ENCODE data around the gene ASIC2. TPM values are rescaled to one million over a fixed set of nuclear protein-coding genes. Genes with fewer than 3 reads are reported as not detected.

ASIC2 gene
- total and polyA plus RNA-seq, 5 donors: not detected

DNA sequence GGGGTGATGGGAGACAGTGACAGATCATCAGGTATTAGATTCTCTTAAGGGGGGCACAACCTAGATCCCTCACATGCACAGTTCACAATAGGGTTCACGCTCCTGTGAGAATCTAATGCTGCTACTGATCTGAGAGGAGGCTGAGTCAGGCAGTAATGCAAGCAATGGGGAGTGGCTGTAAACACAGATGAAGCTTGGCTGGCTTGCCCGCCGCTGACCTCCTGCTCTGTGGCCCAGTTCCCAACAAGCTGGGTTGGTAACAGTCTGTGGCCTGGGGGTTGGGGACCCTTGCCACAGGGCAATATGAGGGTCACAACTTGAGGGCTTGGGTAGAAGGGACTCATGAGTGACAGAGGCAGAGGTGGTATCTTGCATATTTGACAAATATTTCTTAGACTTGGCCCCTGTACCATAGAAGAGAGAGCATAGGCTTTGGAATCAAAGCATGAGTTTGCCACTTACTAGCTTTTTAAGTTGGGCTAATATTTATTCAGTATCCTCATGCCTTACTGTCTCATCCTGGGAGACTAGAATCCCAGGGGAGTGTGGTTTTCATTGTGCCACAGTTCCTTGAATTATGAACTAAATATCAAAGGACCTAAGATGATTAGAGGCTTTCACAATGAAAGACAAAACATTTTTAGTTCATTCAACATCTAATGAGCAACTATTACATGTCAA is 168.1 kb downstream of the ASIC2 start:
- WGBS: 70% methylated on average over 3 of the region's 3 CpGs
- intact Hi-C loops (cut with DNase I): no loop called here

DNA sequence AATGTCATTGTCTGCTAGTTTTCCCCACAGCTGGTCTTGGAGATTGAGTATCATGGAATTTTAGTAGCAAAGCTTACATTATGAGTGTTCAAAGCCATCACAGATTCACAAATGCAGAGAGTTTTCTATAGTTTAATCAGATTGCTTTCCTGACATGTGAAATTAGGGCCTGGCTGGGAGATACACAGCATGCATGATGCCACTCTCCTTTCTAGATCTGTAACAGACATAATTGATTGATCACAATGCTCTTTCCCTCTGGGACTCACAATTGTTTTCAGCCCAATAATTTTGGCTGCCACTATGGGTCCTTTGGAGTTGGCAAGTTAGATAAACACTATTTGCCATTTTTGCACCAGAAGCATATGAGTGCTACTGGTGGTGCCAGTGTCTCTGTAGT is 168.9 kb downstream of the ASIC2 start:
- no peak for DNase-seq
- no peak for ATAC-seq
- H3K4me1 ChIP-seq (ENCODE audit: control insufficient read depth, insufficient read depth, low read length): no peaks in the 10 kb centered on the region
- no peak overlapping the region for H3K27ac ChIP-seq (ENCODE audit: low read length)
- H3K9me3 ChIP-seq (ENCODE audit: control insufficient read depth, low read length): no peaks in the 10 kb centered on the region
- no peaks in the 10 kb centered on the region for H3K27me3 ChIP-seq (ENCODE audit: control insufficient read depth, insufficient read depth)
- intact Hi-C loops (cut with DNase I): no loop called here
- H3K4me3 ChIP-seq (ENCODE audit: low read length): no peak overlapping the region

More for the DNA sequence above, 168.1 kb downstream of the ASIC2 start:
- ATAC-seq (no peak), DNase-seq (no peak)
- Histone ChIP-seq H3K27me3 (ENCODE audit: control insufficient read depth, insufficient read depth) (no peaks in the 10 kb centered on the region), H3K4me1 (ENCODE audit: control insufficient read depth, insufficient read depth, low read length) (no peaks in the 10 kb centered on the region), H3K27ac (ENCODE audit: low read length) (no peak overlapping the region), H3K9me3 (ENCODE audit: control insufficient read depth, low read length) (no peaks in the 10 kb centered on the region), H3K4me3 (ENCODE audit: low read length) (no peak overlapping the region)

DNA sequence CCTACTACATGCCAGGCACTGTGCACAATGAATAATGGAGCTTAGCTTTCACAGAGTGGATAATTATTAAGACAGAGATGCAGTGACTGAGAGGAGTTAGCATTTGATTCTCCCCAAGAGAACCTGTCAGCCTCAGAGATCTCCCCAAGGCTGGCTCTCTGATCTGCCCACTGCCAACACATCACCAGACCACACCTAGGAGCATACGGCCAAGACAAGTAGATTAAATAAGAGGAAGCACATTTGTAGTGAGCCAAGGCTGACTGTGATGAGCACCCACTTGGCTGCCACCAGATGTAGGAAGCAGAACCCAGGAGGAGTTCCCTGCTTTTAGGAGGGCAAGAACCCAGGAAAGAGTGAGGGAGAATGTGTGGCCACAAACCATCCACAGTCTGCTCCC is 171.3 kb downstream of the ASIC2 start:
- WGBS: 45% methylated on average over 1 of the region's 1 CpG
- H3K27me3 ChIP-seq (ENCODE audit: control insufficient read depth, insufficient read depth): no peaks in the 10 kb centered on the region
- no peak overlapping the region for H3K4me3 ChIP-seq (ENCODE audit: low read length)
- no peaks in the 10 kb centered on the region for H3K9me3 ChIP-seq (ENCODE audit: control insufficient read depth, low read length)
- DNase-seq (no peak), ATAC-seq (no peak)
- intact Hi-C loops (cut with DNase I): no loop called here
- no peak overlapping the region for H3K27ac ChIP-seq (ENCODE audit: low read length)
- H3K4me1 ChIP-seq (ENCODE audit: control insufficient read depth, insufficient read depth, low read length): no peaks in the 10 kb centered on the region

DNA sequence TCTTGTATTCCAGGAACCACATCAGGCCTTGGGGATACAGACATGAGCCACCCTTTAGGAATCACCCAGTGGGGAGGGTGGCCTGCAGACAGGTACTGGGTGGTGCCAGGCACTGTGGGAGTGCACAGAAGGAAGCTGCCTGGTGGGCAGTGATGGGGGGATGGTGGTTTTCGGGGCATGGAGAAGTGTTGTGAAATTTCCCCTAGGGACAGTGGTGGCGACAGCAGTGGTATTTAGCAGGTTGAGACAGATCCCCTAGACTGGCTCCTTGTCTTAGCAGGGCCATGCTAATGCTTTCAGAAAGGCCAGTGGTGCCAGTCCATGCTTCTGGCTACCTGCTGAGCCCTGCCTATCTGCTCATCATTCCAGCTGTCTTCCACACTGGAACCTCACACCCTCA is 171.8 kb downstream of the ASIC2 start:
- intact Hi-C loops (cut with DNase I): no loop called here
- Histone ChIP-seq H3K27ac (ENCODE audit: low read length) (no peak overlapping the region), H3K4me1 (ENCODE audit: control insufficient read depth, insufficient read depth, low read length) (no peaks in the 10 kb centered on the region), H3K9me3 (ENCODE audit: control insufficient read depth, low read length) (no peaks in the 10 kb centered on the region), H3K4me3 (ENCODE audit: low read length) (no peak overlapping the region), H3K27me3 (ENCODE audit: control insufficient read depth, insufficient read depth) (no peaks in the 10 kb centered on the region)
- ATAC-seq: no peak
- no peak for DNase-seq
- 66% methylated on average over 2 of the region's 2 CpGs for WGBS

DNA sequence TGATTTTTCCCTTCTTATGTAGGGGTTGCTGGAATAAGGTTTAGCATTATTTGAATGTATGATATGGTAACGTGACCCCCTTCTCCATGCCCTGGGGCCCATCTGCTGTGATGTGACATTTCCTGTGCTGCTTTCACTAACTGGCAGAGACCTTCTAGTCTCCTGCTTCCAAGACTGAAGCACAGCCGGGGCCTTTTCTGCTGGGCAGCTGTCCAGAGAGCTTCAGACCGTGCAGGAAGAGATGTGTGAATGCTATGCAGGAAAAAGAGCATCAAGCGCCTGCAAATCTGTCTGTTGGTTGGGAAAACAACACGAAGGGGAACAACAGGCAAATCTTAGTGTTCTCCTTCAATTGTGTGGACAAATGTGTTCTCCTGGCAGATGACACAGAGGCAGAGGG is 173.0 kb downstream of the ASIC2 start:
- no peak overlapping the region for H3K4me3 ChIP-seq (ENCODE audit: low read length)
- H3K27me3 ChIP-seq (ENCODE audit: control insufficient read depth, insufficient read depth): no peaks in the 10 kb centered on the region
- WGBS: 24% methylated on average over 5 of the region's 5 CpGs
- no peak overlapping the region for H3K27ac ChIP-seq (ENCODE audit: low read length)
- DNase-seq (no peak), ATAC-seq (no peak)
- H3K9me3 ChIP-seq (ENCODE audit: control insufficient read depth, low read length): no peaks in the 10 kb centered on the region
- no peaks in the 10 kb centered on the region for H3K4me1 ChIP-seq (ENCODE audit: control insufficient read depth, insufficient read depth, low read length)
- intact Hi-C loops (cut with DNase I): no loop called here

DNA sequence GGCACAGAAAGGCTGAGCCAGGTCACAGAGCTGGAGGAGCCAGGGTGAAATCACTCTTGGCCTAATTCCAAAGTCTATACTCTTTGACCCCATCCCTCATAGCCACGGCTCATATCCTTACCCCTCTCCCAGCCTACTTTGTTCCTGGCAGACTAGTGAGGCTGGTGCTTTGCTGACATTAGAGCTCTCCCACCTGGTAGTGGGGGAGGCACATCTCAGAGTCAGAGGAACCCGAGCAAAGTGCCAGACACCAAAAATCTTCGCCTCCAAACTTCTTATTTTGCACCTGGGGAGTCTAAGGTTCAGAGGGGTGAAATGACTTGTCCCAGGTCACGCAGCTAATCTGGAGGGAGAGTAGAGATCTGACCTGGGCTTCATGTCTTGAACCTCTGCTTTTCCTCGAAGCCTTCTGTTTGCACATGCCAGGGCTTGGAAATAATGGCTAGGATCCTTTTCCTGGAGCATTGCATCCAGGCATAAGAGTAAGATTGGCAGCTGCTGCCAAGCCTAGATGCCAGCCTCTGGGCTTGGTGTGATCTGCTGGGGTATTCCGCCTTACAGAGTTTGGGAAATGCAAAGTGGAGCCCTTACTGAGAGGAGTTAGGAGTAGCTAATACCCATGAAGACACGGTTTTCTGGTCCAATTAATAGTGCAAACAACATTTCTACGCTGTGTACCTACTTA is 174.6 kb downstream of the ASIC2 start:
- H3K4me1 ChIP-seq (ENCODE audit: control insufficient read depth, insufficient read depth, low read length): no peaks in the 10 kb centered on the region
- DNase-seq (no peak), ATAC-seq (no peak)
- intact Hi-C loops (cut with DNase I): no loop called here
- 62% methylated on average over 8 of the region's 8 CpGs for WGBS
- H3K4me3 ChIP-seq (ENCODE audit: low read length): no peak overlapping the region
- no peaks in the 10 kb centered on the region for H3K27me3 ChIP-seq (ENCODE audit: control insufficient read depth, insufficient read depth)
- no peaks in the 10 kb centered on the region for H3K9me3 ChIP-seq (ENCODE audit: control insufficient read depth, low read length)
- H3K27ac ChIP-seq (ENCODE audit: low read length): no peak overlapping the region

DNA sequence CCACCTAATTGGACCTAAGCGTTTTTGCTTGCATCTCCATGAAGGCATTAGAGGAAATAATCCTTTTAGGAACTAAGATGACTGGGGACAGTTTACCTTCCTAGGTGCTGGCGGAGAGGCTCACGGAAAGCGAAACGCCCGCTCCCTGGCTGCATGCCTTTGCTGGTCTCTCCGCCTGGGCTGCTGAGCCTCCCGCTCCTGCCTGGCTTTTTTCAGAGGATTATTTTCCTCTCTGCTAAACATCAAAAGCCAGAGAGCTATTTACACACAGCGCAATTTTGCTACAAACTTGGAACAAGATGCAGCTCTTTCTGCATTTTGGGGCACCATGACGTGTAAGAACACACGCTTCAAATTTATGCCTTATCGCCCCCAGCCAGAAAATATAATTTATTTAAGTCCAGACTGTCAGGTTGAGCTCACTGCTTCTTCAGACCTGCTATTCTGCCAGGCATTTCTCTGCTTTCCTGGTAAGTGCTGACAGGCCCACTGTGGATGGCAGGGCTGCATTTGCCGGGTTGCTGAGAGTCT is 177.0 kb downstream of the ASIC2 start:
- intact Hi-C loops (cut with DNase I): no loop called here
- DNase-seq: no peak
- H3K4me3 ChIP-seq (ENCODE audit: low read length): no peak overlapping the region
- no peaks in the 10 kb centered on the region for H3K27me3 ChIP-seq (ENCODE audit: control insufficient read depth, insufficient read depth)
- WGBS: 70% methylated on average over 13 of the region's 13 CpGs
- no peaks in the 10 kb centered on the region for H3K9me3 ChIP-seq (ENCODE audit: control insufficient read depth, low read length)
- ATAC-seq: no peak
- no peaks in the 10 kb centered on the region for H3K4me1 ChIP-seq (ENCODE audit: control insufficient read depth, insufficient read depth, low read length)
- no peak overlapping the region for H3K27ac ChIP-seq (ENCODE audit: low read length)

DNA sequence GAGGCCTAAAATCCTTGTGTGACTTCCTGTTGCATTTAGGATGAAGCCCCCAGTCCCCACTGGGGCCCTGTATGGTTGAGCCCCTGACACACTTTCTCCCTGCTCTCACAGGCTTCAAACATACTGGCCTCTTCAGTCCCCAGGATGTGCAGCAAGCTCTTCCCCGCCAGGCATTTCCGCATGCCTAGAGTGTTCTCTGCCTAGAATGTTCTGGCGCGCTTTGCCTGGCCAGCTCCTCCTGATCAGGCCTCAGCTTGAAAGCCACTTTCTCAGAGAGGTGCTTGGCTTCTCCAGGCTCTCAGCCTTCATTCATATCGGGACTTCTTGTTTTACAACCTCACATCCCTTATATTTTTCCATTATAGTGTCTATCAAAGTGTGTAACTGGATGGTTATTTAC is 177.7 kb downstream of the ASIC2 start:
- DNase-seq (no peak), ATAC-seq (no peak)
- H3K9me3 ChIP-seq (ENCODE audit: control insufficient read depth, low read length): no peaks in the 10 kb centered on the region
- H3K27me3 ChIP-seq (ENCODE audit: control insufficient read depth, insufficient read depth): no peaks in the 10 kb centered on the region
- 68% methylated on average over 5 of the region's 5 CpGs for WGBS
- H3K4me3 ChIP-seq (ENCODE audit: low read length): no peak overlapping the region
- H3K27ac ChIP-seq (ENCODE audit: low read length): no peak overlapping the region
- H3K4me1 ChIP-seq (ENCODE audit: control insufficient read depth, insufficient read depth, low read length): no peaks in the 10 kb centered on the region
- intact Hi-C loops (cut with DNase I): no loop called here

DNA sequence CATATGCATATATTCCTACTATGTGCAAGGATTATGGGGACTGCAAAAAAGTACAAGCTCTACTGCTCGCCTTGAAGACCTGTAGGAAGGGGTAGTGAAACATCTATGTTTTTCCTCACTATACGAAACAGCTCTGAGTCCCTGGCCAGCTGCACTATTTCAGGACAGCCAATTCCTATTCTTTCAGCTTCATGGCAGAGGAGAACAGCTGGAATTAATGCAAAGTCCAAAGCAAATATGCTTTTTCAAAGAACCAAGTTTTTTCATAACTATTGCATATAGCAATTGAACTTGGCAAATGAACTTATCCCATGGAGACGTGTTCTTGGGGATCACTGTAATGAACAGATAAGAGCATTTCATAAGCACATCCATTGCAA is 179.1 kb downstream of the ASIC2 start:
- DNase-seq (no peak), ATAC-seq (no peak)
- WGBS: 50% methylated on average over 3 of the region's 3 CpGs
- Histone ChIP-seq H3K27ac (ENCODE audit: low read length) (no peak overlapping the region), H3K9me3 (ENCODE audit: control insufficient read depth, low read length) (no peaks in the 10 kb centered on the region), H3K4me1 (ENCODE audit: control insufficient read depth, insufficient read depth, low read length) (no peaks in the 10 kb centered on the region), H3K4me3 (ENCODE audit: low read length) (no peak overlapping the region), H3K27me3 (ENCODE audit: control insufficient read depth, insufficient read depth) (no peaks in the 10 kb centered on the region)
- intact Hi-C loops (cut with DNase I): no loop called here

DNA sequence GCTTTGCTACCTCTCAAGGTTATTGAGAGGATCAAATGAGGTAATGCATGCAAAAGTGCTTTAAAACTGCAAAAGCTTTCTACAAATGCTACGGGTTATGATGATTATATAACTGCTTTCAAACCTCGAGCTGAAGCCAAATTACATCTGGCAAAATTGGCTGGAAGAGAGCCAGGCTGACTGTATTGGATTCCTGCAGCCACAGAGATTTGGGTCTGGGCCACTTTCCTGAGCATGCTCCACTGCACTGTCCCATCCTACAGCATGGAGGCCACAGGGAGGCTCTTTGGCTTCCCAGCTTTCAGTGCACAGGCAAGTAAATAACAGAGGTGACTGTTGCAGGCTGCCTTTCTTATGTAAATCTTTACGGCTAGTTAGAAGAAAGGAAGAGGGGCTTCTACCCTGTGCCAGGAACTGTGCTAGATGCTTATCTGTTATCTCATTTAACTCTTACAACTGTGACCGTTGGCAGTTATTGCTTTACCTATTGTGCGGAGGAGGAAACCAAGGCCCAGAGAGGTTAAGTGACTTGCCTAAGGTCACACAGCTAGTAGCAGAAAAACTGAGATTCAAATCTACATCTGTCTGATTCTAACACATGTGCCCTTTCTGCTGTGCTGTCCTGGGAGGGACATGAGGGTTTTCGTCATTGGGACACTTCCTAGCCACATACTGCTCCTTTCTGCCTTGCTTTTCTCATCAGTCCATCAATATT is 179.7 kb downstream of the ASIC2 start:
- WGBS: 48% methylated on average over 6 of the region's 6 CpGs
- no peak for DNase-seq
- no peak overlapping the region for H3K27ac ChIP-seq (ENCODE audit: low read length)
- H3K4me3 ChIP-seq (ENCODE audit: low read length): no peak overlapping the region
- intact Hi-C loops (cut with DNase I): no loop called here
- H3K4me1 ChIP-seq (ENCODE audit: control insufficient read depth, insufficient read depth, low read length): no peaks in the 10 kb centered on the region
- ATAC-seq: no peak
- H3K9me3 ChIP-seq (ENCODE audit: control insufficient read depth, low read length): no peaks in the 10 kb centered on the region
- H3K27me3 ChIP-seq (ENCODE audit: control insufficient read depth, insufficient read depth): no peaks in the 10 kb centered on the region

DNA sequence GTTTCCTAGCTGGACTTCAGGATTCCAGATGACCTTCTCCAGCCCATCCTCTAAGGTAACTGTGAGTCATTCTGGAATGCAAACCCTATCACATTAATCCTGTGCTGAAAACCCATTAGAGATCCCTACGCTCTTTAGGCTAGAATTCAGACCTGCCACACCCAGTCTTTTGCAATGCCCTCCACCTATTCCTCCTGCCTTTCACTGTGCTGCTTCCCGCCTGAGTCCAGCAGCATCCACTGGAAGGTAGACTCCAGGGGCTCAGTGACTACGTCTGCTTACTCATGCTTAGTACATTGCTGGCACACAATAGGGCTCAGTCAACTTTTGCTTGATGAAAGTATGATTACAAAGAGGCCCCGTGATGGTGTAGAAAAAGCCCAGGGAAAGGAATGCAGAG is 180.3 kb downstream of the ASIC2 start:
- Histone ChIP-seq H3K4me1 (ENCODE audit: control insufficient read depth, insufficient read depth, low read length) (no peaks in the 10 kb centered on the region), H3K9me3 (ENCODE audit: control insufficient read depth, low read length) (no peaks in the 10 kb centered on the region), H3K27ac (ENCODE audit: low read length) (no peak overlapping the region), H3K27me3 (ENCODE audit: control insufficient read depth, insufficient read depth) (no peaks in the 10 kb centered on the region), H3K4me3 (ENCODE audit: low read length) (no peak overlapping the region)
- intact Hi-C loops (cut with DNase I): no loop called here
- no peak for ATAC-seq
- 49% methylated on average over 4 of the region's 4 CpGs for WGBS
- no peak for DNase-seq

Measured in right cardiac atrium (tissue), 5 donors.